ENCODE results near the gene RASSF3. TPM values are rescaled to one million over a fixed set of nuclear protein-coding genes. Genes with fewer than 3 reads are reported as not detected.
"Not testable (repeated sequence)": the region's sequence is repeated elsewhere in the genome, so short reads cannot be mapped to it uniquely, and the experiment has no call there.

RASSF3 gene
- total RNA-seq, 1 donor from 2014 or later = 28.2 TPM

- Mint-ChIP-seq H3K4me3 (ENCODE audit: unreplicated experiment) (no peak overlapping the region), H3K36me3 (ENCODE audit: unreplicated experiment) (no peaks in the 10 kb centered on the region), H3K9me3 (ENCODE audit: unreplicated experiment) (peaks cover 2% of the 10 kb centered on the region), H3K4me1 (ENCODE audit: low read depth, unreplicated experiment) (peaks cover 8% of the 10 kb centered on the region), H3K27me3 (ENCODE audit: unreplicated experiment) (peaks cover 5% of the 10 kb centered on the region), H3K27ac (ENCODE audit: unreplicated experiment) (peak overlapping the region; percentile 56)
- no peak for DNase-seq
- no peak for TF ChIP-seq CTCF (IDR thresholded peaks at IDR 0.05; ENCODE audit: partially characterized antibody, unreplicated experiment)
Observed at GRCh38 chr12:64652346-64652745, 42.1 kb downstream of the RASSF3 start.

GRCh38 chr12:64653123-64653522, 42.8 kb downstream of the RASSF3 start:
- Mint-ChIP-seq H3K4me1 (ENCODE audit: low read depth, unreplicated experiment) (peaks cover 6% of the 10 kb centered on the region), H3K4me3 (ENCODE audit: unreplicated experiment) (no peak overlapping the region), H3K27me3 (ENCODE audit: unreplicated experiment) (peaks cover 4% of the 10 kb centered on the region), H3K36me3 (ENCODE audit: unreplicated experiment) (no peaks in the 10 kb centered on the region), H3K9me3 (ENCODE audit: unreplicated experiment) (peaks cover 1% of the 10 kb centered on the region), H3K27ac (ENCODE audit: unreplicated experiment) (peak overlapping the region; percentile 56)
- TF ChIP-seq CTCF (IDR thresholded peaks at IDR 0.05; ENCODE audit: partially characterized antibody, unreplicated experiment) = no peak
- no peak for DNase-seq

- H3K9me3 Mint-ChIP-seq (ENCODE audit: unreplicated experiment); H3K36me3 Mint-ChIP-seq (ENCODE audit: unreplicated experiment); H3K4me3 Mint-ChIP-seq (ENCODE audit: unreplicated experiment); DNase-seq; H3K4me1 Mint-ChIP-seq (ENCODE audit: low read depth, unreplicated experiment); H3K27ac Mint-ChIP-seq (ENCODE audit: unreplicated experiment); H3K27me3 Mint-ChIP-seq (ENCODE audit: unreplicated experiment): not testable (repeated sequence)
Observed at GRCh38 chr12:64653907-64654306, 43.6 kb downstream of the RASSF3 start.

- peaks cover 3% of the 10 kb centered on the region for H3K27me3 Mint-ChIP-seq (ENCODE audit: unreplicated experiment)
- no peak for TF ChIP-seq CTCF (IDR thresholded peaks at IDR 0.05; ENCODE audit: partially characterized antibody, unreplicated experiment)
- H3K36me3 Mint-ChIP-seq (ENCODE audit: unreplicated experiment) = no peaks in the 10 kb centered on the region
- no peaks in the 10 kb centered on the region for H3K9me3 Mint-ChIP-seq (ENCODE audit: unreplicated experiment)
- no peak for DNase-seq
- peaks cover 3% of the 10 kb centered on the region for H3K4me1 Mint-ChIP-seq (ENCODE audit: low read depth, unreplicated experiment)
- no peak overlapping the region for H3K27ac Mint-ChIP-seq (ENCODE audit: unreplicated experiment)
- H3K4me3 Mint-ChIP-seq (ENCODE audit: unreplicated experiment) = no peak overlapping the region
Observed at GRCh38 chr12:64655141-64655540, 44.8 kb downstream of the RASSF3 start.

- no peak for TF ChIP-seq CTCF (IDR thresholded peaks at IDR 0.05; ENCODE audit: partially characterized antibody, unreplicated experiment)
- H3K36me3 Mint-ChIP-seq (ENCODE audit: unreplicated experiment) = no peaks in the 10 kb centered on the region
- H3K9me3 Mint-ChIP-seq (ENCODE audit: unreplicated experiment) = no peaks in the 10 kb centered on the region
- no peak overlapping the region for H3K4me3 Mint-ChIP-seq (ENCODE audit: unreplicated experiment)
- H3K27ac Mint-ChIP-seq (ENCODE audit: unreplicated experiment) = no peak overlapping the region
- peaks cover 3% of the 10 kb centered on the region for H3K4me1 Mint-ChIP-seq (ENCODE audit: low read depth, unreplicated experiment)
- peaks cover 3% of the 10 kb centered on the region for H3K27me3 Mint-ChIP-seq (ENCODE audit: unreplicated experiment)
- DNase-seq = no peak
Observed at GRCh38 chr12:64656429-64656828, 46.1 kb downstream of the RASSF3 start.

All from glutamatergic neuron (in vitro differentiated cells).